Activated CD8-positive, alpha-beta memory T cell treated with anti-CD3 and anti-CD28 coated beads, Interleukin-2, amount 50 U/mL, for 1 hour (primary cell): ENCODE measurements around the gene HLA-DRB5.
"Not testable (repeated sequence)": the region's sequence is repeated elsewhere in the genome, so short reads cannot be mapped to it uniquely, and the experiment has no call there.

ENCODE experiments used
- DNase-seq: peaks from one replicate; pipeline ENCODE4 v3.0.0-alpha.2; 2020; ENCODE audit errors: extremely low read depth

Gene HLA-DRB5

GRCh38 chr6:32529697-32530430, at the start of gene HLA-DRB5:
TSS of gene HLA-DRB5 (minus strand) at chr6:32530287. CDS start at chr6:32530224, 63 bp downstream.
- no peak for DNase-seq

DNA sequence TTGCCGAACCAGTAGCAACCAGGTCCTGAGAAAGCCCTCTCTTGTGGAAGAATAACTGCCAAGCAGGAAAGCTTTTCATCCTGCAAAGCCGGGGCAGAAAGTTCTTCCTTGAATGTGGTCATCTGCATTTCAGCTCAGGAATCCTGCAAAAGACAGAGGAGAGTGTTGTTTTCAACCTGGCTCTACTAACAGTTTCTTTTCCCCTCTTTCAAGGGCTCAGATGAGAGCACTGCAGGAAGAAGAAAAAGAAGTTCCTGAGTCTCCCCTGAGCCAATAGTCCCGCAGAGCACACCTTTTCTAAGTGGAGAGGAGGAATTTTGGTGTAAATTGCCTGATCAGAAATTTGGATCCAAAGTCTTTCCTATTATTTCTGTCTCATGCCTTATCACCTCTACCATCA, 48.9 kb upstream of the HLA-DRB5 start:
- DNase-seq: no peak

DNA sequence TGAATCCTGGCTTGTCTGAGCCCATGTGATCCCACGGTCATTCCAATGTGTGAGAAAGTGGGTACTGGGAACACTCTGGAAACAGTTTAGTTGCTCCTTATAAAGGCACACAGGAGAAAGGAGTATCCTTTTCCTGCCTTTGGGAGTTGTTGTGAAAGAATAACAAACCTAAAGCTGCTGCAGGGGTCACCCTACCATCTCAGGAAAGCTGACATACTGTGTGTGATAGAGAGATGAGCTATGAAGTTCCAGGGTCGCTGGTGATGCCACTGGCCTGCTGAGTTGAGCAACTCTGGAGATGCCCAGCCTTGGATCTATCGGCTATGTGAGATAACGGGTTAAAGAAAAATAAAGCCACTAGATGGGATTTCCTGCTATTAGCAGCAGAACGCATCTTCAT, 47.4 kb upstream of the HLA-DRB5 start:
- DNase-seq: not testable (repeated sequence)

DNA sequence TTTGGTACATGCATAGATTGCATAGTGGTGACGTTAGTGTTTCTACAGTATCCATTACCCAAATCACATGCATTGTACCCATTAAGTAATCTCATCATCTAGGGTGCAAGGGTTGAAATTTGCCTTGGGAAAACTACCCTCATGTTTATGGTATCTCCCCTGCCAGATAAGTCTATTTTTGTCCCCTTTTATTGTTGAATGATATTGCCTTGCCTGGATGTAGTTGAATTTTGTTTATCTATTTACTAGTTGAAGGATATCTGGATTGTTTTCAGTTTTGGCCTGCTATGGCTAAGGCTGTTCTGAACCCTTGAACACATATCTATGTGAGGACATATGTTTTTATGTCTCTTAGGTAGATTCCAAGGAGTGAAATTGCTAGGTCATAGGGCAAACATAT, 46.2 kb upstream of the HLA-DRB5 start:
- no peak for DNase-seq

DNA sequence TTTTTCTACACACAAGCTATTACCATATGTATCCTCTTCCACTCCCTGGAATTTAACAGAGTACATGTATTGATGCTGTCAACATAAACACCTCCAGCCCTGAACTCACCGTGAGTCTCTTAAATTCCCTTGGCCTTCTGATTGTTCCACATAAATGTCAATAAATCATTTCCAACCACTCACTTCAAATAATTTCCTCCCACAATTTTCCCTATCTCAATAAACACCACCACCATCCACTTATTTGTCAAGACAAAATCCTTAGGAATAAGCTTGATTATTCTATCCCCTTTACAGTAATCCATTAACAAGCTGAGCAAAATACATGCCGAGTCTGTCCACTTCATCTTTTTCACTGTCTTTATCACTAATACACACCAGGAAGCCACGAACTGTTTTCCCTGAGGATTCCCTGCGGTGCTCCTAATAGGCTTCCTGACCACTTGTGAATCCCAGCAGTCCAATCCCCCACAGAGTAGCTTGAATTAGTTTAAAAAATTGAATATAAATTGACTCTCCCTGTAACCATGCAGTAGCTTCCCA, 40.3 kb upstream of the HLA-DRB5 start:
- DNase-seq: no peak

DNA sequence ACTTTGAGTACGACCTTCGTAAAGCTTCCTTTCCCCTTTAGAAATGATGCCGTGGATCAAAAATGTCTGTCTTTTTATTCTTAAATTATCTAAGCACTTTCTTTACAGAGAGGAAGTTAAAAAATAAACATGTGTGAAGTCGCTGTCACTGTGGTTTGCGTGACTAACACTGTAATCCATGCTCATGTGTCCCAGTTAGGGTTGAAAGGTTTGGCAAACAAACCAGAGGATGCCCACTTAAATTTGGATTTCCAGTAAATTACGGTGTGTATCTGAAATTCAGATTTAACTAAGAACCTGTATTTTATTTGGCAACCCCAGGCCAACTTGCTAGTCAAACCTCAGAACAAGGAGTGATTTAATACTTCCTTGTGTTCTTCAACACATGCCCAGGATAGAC, 38.5 kb upstream of the HLA-DRB5 start:
- no peak for DNase-seq

GRCh38 chr6:32566957-32567356, 36.9 kb upstream of the HLA-DRB5 start:
- DNase-seq: no peak

DNA sequence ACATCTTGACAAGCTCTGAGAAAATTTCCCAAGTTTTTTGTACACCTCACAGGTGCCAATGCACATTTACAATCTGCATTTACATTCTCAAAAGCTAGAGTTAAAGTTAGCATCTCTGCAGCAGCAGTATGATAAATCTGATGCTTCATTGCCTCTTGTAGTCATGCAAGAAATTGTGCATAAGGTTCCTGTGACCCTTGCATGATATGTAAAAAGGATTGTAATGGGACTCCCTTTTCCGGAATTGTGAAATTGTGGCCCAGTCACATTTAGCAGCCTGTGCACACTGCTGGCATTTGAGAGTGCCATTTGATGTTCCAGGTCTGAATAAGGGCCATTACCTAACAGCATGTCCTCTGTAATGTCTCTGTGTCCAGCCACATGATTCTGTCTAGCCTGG, 35.4 kb upstream of the HLA-DRB5 start:
- DNase-seq: no peak

DNA sequence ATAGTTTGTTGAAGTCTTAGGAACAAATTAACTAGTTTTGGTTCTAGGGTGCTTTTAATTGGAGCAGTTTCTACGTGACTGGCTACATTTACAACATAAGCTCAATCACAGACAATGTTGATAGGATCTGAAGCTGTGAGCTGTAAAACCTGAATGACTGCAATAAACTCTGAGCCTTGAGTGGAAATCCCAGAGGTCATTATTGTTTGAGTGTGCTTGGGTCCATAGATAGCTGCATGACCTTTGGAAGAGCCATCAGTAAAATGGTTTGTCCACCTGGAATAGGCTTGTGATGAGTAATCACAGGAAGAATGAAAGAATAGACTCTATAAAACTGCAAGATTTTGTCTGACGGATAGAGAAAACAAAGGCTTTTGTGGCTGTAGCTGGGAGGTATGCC, 32.9 kb upstream of the HLA-DRB5 start:
- no peak for DNase-seq

DNA sequence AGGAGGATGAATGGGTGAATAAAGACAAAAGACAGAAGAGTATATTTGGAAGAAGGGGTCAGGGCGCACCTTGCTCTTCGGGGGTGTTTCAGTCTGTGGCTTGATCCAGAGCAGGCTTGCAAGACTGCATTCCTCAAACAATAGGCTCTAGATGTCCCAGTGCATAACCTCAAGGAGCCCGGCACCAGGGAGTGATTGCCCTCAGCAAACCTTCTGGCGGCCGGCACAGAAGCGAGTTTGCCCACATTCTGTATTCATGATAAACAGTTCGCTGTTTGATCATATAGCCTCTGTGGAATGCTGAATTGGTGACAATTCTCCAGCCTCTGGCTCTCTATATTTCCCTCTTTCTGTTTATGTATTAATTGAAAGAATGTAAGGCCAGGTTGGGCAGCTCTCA, 29.7 kb upstream of the HLA-DRB5 start:
- no peak for DNase-seq

- DNase-seq: no peak
Observed at GRCh38 chr6:32558426-32559057, 28.5 kb upstream of the HLA-DRB5 start.

DNA sequence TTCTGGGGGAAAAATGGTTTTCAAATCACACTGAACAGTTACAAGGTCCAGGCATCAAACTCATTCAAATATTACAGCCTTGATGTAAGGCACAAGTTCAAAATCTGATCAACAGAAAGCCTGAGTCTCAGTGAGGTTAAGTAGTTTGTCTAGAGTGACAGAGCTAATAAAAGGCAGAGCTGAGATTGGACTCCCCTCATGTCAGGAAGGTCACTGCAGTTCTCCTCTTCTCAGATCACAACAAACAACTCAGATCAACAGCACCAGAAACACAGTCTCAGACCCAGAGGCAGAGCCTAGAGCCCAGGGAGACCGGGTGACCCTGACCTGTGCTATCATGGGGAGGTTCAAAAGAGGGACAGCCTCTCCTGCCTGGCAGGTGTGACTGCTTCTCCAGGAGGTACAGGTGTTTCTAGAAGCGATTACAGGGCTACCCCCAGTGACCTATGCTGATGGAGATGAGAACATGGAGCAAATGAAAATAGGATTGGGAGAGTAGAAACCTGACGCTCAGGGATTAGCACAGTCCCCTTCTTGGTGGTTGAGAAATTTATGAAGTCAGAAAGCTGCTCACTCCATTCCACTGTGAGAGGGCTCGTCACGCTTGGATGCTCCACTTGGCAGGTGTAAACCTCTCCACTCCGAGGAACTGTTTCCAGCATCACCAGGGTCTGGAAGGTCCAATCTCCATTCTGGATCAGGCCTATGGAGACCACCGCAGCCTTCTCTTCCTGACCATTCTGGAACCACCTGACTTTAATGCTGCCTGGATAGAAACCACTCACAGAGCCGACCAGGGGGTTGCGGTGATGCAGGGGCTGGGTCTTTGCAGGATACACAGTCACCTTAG, 24.3 kb upstream of the HLA-DRB5 start:
- no peak for DNase-seq

DNA sequence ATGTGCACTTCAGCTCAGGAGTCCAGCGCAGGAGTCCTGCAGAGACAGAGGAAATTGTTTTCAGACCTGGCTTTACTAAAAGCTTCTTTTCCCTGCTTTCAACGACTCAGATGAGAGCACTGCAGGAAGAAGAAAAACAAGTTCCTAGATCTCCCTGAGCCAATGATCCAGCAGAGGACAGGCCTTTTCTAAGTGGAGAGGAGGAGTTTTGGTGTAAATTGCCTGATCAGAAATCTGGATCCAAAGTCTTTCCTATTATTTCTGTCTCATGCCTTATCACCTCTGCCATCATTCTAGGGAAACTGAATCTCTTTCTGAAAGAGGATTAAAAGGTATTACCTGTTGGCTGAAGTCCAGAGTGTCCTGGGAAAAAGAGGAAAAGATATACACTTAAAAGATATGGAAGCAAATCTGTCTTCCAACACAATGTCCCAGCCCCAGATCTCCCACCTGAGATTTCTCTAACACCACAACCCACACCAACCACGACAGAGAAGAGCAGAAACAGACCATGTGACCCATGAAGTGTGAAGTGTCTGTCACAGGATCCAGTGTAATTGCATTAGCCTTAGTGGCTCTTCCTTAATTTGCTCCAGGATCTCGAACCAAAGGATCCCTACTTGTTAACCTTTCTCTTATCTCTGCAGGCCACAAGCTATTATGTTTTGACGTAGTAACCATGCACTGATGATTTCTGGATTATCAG, 23.1 kb upstream of the HLA-DRB5 start:
- no peak for DNase-seq

- DNase-seq: no peak
Observed at GRCh38 chr6:32551410-32551809, 21.3 kb upstream of the HLA-DRB5 start.

GRCh38 chr6:32539839-32540238, 9.8 kb upstream of the HLA-DRB5 start:
- no peak for DNase-seq

DNA sequence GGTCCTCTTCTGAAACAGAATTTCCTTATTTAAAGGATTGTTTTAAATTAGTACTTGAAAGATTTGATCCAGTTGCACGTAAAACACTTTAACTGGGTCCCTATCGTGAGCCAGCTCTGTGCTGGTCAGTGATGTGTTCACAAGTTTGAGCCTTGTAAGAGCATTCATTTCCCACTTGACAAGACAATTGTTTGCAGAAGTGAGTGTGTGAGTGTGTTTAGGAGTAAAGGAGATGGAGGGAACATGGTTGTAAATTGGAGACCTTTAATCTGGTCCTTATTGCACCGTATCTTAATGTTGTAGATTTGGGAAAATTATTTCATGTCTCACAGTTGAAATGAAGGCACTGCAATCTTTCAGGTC, 325 bp upstream of the HLA-DRB5 start:
- DNase-seq: not testable (repeated sequence)

- no peak for DNase-seq
Observed at GRCh38 chr6:32522302-32523047, 7.6 kb downstream of the HLA-DRB5 start.

GRCh38 chr6:32519910-32520258, 10.2 kb downstream of the HLA-DRB5 start:
- DNase-seq: no peak

DNA sequence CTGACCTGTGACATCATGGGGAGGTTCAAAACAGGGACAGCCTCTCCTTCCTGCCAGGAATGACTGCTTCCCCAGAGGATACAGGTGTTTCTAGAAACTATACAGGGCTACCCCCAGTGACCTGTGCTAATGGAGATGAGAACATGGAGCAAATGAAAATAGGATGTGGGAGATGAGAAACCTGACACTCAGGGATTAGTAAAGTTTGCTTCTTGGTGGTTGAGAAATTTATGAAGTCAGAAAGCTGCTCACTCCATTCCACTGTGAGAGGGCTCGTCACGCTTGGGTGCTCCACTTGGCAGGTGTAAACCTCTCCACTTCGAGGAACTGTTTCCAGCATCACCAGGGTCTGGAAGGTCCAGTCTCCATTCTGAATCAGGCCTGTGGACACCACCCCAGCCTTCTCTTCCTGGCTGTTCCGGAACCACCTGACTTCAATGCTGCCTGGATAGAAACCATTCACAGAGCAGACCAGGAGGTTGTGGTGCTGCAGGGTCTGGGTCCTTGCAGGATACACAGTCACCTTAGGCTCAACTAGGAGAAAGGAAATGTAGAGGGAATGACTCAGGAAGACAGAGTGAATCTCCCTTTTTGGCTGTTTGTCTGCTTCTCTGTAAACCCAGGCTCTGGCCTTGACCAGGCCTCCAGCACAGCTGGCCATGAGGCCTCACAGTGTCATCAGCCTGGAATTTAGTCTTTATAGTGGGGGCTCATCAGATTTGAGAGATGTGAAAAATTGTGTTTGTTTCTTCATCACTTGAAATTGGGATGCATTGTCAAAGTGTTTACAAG, 10.8 kb downstream of the HLA-DRB5 start:
- DNase-seq: no peak

DNA sequence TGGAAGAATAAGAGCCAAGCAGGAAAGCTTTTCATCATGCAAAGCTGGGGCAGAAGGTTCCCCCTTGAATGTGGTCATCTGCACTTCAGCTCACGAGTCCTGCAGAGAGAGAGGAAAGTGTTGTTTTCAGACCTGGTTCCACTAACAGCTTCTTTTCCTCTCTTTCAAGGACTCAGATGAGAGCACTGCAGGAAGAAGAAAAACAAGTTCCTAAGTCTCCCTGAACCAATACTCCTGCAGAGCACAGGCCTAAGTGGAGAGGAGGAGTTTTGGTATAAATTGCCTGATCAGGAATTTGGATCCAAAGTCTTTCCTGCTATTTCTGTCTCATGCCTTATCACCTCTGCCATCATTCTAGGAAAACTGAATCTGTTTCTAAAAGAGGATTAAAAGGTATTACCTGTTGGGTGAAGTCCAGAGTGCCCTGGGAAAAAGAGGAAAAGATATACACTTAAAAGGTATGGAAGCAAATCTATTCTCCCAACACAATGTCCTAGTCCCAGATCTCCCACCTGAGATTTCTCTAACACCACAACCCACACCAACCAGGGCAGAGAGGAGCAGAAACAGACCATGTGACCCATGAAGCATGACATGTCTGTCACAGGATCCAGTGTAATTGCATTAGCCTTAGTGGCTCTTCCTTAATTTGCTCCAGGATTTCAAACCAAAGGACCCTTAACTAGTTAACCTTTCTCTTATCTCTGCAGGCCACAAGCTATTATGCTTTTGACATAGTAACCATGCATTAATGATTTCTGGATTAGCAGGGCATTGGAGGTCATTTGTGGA, 12.2 kb downstream of the HLA-DRB5 start:
- no peak for DNase-seq
